NT2/D1 (cell line): ENCODE measurements around the gene CFAP119.
"Not testable (repeated sequence)": the region's sequence is repeated elsewhere in the genome, so short reads cannot be mapped to it uniquely, and the experiment has no call there.

ENCODE experiments used
- DNase-seq: peaks from one replicate; pipeline ENCODE4 v3.0.0-alpha.2; 2011; ENCODE audit warnings: low read depth, low spot score
- H3K27me3 ChIP-seq: 2 replicates; pipeline ENCODE4 v1.6.0; 2011; ENCODE audit warnings: mild to moderate bottlenecking; ENCODE audit not compliant: insufficient read length, insufficient read depth
- H3K36me3 ChIP-seq: 2 replicates; pipeline ENCODE4 v1.6.1; 2011; ENCODE audit warnings: mild to moderate bottlenecking, low read length, mixed read lengths; ENCODE audit not compliant: insufficient read depth, insufficient read length
- H3K4me1 ChIP-seq: 2 replicates; pipeline ENCODE4 v1.5.1; 2011; ENCODE audit not compliant: insufficient read depth, insufficient read length
- H3K4me3 ChIP-seq: 2 replicates; pipeline ENCODE4 v1.5.1; 2011; ENCODE audit warnings: low read depth; ENCODE audit not compliant: insufficient read length
- H3K9ac ChIP-seq: 2 replicates; pipeline ENCODE4 v1.6.0; 2011; ENCODE audit warnings: low read depth; ENCODE audit not compliant: insufficient read length
- H3K9me3 ChIP-seq: 2 replicates; pipeline ENCODE4 v1.5.1; 2011; ENCODE audit warnings: mild to moderate bottlenecking, low read length; ENCODE audit not compliant: insufficient read depth
- SUZ12 ChIP-seq: IDR thresholded peaks from 2 replicates; pipeline ENCODE4 v1.6.1; 2011; ENCODE audit not compliant: insufficient read length, insufficient read depth; ENCODE audit errors: extremely low read depth
- YY1 ChIP-seq: IDR thresholded peaks from 2 replicates; pipeline ENCODE4 v1.6.1; 2011; ENCODE audit not compliant: insufficient read length, insufficient read depth
- ZNF274 ChIP-seq: IDR thresholded peaks from 2 replicates; pipeline ENCODE4 v1.6.1; 2011; ENCODE audit warnings: mild to moderate bottlenecking, low read depth, low read length

CFAP119 gene

DNA sequence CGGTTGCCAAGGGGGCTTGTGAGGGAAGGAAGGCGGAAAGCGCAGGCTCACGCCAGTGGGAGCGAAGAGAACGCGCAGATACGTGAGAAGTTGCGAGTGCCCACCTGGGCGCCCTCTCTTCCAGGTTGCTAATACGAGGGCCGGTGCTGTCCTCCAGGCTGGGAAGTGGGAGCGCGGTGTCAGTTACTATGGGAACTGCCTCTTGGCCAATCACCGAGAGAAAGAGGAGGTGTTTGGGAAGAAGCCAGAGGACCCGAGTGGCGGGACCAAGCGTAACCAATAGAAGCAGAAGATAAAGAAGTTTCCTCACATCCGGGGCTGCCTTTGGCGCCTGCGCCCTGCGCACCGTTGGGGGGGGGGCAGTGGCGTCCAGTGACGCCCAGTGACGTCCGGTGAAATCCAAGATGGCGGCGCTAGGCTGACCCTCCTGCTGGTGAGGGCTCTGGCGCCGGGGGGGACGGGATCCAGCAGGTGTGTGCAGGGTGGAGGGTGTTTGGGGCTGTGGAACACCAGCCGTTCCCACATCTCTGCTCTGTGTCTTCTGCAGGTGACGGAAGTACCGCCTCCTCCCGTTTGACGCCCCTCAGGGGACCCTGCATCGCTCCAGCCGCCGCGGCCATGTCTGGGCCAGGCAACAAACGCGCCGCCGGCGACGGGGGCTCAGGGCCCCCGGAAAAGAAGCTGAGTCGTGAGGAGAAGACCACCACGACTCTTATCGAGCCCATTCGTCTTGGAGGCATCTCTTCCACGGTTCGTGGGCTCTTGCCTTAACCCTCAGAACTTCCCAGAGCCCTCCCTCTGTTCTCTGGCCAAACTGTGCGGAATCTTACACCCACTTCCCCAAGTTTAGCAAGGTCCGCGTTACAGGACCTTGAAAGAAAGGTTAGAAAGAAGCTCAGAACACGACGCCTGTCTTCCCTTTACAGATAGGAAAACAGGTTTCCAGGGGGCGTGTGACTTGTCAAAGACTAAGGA lies at the start of gene CFAP119, which contains the start of gene RNF40:
Gene CFAP119 (minus strand): TSS at position 135 of the 975 bp plus-strand sequence. CDS start 314 bp downstream, outside the sequence.
Gene RNF40 (plus strand): TSS at position 395 of the 975 bp plus-strand sequence. CDS start 224 bp downstream, at position 619.
- Histone ChIP-seq H3K27me3 (no peaks in the 10 kb centered on the region), H3K36me3 (peaks cover 77% of the 10 kb centered on the region), H3K9ac (peak within 1 kb of the TSS; percentile 94), H3K4me1 (peaks cover 10% of the 10 kb centered on the region), H3K4me3 (peak within 1 kb of the TSS; percentile 95), H3K9me3 (no peaks in the 10 kb centered on the region)
- TF ChIP-seq YY1: peak; percentile 91
- no peak for TF ChIP-seq ZNF274
- peak; percentile 97 for DNase-seq

DNA sequence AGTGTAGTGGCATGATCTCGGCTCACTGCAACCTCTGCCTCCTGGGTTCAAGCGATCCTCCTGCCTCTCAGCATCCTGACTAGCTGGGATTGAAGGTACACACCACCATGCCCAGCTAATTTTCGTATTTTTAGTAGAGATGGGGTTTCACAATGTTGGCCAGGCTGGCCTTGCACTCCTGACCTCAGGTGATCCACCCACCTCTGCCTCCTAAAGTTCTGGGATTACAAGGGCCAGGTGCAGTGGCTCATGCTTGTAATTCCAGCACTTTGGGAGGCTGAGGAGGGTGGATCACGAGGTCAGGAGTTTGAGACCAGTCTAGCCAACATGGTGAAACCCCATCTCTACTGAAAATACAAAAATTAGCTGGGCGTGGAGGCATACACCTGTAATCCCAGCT lies 47.8 kb upstream of the CFAP119 start:
- DNase-seq, H3K4me1 ChIP-seq, H3K9me3 ChIP-seq, H3K9ac ChIP-seq, H3K36me3 ChIP-seq, H3K27me3 ChIP-seq, H3K4me3 ChIP-seq: not testable (repeated sequence)

DNA sequence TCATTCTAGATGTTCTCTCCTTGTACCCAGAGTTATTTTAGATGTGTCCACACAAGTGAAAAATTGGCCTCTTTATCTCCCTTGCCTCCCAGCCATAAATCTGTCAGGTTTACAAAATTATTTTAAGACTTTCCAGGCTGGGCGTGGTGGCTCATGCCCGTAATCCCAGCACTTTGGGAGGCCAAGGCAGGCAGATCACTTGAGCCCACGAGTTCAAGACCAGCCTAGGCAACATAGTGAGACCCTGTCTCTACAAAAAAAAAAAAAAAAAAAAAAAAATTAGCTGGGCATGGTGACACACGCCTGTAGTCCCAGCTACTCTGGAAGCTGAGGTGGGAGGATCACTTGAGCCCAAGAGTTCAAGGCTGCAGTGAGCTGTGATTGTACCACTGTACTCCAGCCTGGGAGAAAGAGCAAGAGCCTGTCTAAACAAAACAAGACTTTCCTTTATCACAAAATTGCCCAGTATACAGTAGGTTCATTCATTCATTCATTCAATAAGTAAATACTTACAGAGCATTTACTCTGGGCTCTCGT lies 47.1 kb upstream of the CFAP119 start:
- not testable (repeated sequence) for H3K4me3 ChIP-seq, DNase-seq, H3K9ac ChIP-seq, H3K4me1 ChIP-seq, H3K27me3 ChIP-seq, H3K9me3 ChIP-seq, H3K36me3 ChIP-seq

DNA sequence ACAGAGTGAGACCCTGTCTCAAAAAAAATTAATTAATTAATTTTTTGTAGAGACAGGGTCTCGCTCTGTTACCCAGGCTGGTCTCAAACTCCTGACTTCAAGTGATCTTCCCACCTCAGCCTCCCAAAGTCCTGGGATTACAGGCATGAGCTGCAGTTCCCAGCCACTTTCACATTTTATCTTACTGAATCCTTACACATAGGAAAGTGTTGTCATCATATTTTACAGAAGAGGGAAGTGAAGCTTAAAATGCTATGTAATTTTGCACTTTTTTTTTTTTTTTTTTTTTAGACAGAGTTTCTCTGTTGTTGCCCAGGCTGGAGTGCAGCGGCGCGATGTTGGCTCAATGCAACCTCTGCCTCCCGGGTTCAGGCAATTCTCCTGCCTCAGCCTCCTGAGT lies 46.3 kb upstream of the CFAP119 start:
- Histone ChIP-seq H3K27me3 (peaks cover 4% of the 10 kb centered on the region), H3K36me3 (no peaks in the 10 kb centered on the region), H3K4me1 (no peaks in the 10 kb centered on the region), H3K4me3 (no peak overlapping the region), H3K9me3 (no peaks in the 10 kb centered on the region), H3K9ac (no peak overlapping the region)
- TF ChIP-seq SUZ12 (no peak), ZNF274 (no peak), YY1 (no peak)
- DNase-seq: no peak

DNA sequence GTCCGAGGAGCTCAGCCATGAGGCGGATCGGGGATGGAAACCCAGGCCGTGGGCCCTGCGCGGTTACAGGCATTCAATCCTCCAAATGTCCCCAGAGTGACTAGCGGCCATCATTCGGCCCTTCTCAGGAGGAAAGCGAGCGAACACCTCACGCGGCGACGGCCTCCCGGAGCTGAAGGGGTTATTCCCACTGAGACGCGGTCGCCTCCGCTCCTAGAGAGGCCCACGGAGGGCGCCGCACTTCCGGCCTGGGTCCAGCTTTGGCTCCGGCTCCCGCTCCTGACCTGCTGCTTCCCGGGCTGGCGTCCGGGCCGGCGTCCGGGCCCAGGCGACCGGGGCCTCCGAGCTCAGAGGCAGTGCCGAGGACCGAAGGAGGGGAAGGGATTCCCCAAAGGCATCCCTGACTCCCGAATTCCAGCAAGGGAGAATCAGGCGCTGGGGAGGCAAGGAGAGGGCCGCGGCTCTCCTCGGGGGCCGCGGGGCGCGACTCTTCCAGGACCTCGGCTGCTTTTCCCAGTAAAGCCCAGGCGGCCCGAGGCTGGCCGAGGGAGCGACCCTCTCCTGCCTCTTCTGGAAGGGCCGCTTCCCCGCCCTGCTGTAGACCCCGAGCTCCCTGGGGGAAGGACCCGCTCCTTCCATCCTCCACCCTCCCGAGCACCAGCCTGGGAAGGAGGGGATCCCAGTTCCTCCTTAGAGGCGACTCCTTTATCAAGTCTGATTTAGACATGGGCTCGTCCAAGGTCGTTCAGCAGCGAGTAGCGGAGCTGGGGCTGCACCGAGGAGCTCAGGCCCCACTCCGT lies 43.7 kb upstream of the CFAP119 start:
- Histone ChIP-seq H3K4me3 (peak overlapping the region; percentile 83), H3K9ac (peak overlapping the region; percentile 93), H3K4me1 (no peaks in the 10 kb centered on the region), H3K27me3 (no peaks in the 10 kb centered on the region), H3K9me3 (no peaks in the 10 kb centered on the region), H3K36me3 (no peaks in the 10 kb centered on the region)
- TF ChIP-seq YY1 (no peak), ZNF274 (no peak), SUZ12 (no peak)
- peak; percentile 68 for DNase-seq

DNA sequence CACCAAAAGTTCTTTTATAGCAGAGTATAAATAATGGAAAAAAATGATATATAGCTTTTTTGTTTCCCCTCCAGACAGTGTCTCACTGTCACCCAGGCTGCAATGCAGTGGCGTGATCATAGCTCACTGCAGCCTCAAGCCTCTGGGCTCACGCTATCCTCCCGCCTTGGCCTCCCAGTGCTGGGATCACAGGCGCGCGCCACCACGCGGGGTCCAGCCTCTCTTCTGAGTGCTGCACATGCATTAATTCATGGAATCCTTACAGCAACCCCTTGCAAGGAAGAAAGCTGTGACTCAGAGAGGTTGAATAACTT lies 43.2 kb upstream of the CFAP119 start:
- H3K27me3 ChIP-seq: no peaks in the 10 kb centered on the region
- no peaks in the 10 kb centered on the region for H3K4me1 ChIP-seq
- H3K4me3 ChIP-seq: peak overlapping the region; percentile 83
- H3K9me3 ChIP-seq: no peaks in the 10 kb centered on the region
- peak overlapping the region; percentile 93 for H3K9ac ChIP-seq
- TF ChIP-seq ZNF274 (no peak), YY1 (no peak), SUZ12 (no peak)
- no peak for DNase-seq
- no peaks in the 10 kb centered on the region for H3K36me3 ChIP-seq

DNA sequence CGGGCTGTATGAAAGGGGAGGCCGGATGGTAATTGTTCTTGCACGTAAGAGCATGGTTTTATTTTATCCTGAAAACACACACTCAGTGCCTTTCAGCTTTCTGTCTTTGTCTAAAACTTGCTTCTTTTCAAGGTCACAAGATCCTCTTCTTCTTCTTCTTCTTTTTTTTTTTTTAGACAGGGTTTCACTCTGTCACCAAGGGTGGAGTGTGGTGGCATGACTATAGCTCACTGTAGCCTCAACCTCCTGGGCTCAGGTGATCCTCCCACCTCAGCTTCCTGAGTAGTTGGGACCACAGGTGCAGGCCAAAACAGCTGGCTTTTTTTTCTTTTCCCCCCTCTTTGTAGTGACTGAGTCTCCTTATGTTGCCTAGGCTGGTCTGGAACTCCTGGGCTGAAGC lies 41.1 kb upstream of the CFAP119 start:
- no peak overlapping the region for H3K4me3 ChIP-seq
- H3K9ac ChIP-seq: no peak overlapping the region
- no peaks in the 10 kb centered on the region for H3K9me3 ChIP-seq
- H3K4me1 ChIP-seq: no peaks in the 10 kb centered on the region
- no peaks in the 10 kb centered on the region for H3K36me3 ChIP-seq
- no peaks in the 10 kb centered on the region for H3K27me3 ChIP-seq
- no peak for TF ChIP-seq SUZ12
- TF ChIP-seq ZNF274: no peak
- no peak for TF ChIP-seq YY1
- no peak for DNase-seq
